NCI-H2171 treated with DMSO at 0.1 percent for 48 hours (cell line): Measurements from ENCODE around the gene ST7.
"Not testable (repeated sequence)": the region's sequence is repeated elsewhere in the genome, so short reads cannot be mapped to it uniquely, and the experiment has no call there.

Experiments used
- DNase-seq: peaks from one replicate; lab custom pipeline; 2025; lab: John Stamatoyannopoulos, UW

Gene ST7

GRCh38 chr7:116950889-116951351 is 2.4 kb upstream of the ST7 start:
- DNase-seq, result no peak

DNA sequence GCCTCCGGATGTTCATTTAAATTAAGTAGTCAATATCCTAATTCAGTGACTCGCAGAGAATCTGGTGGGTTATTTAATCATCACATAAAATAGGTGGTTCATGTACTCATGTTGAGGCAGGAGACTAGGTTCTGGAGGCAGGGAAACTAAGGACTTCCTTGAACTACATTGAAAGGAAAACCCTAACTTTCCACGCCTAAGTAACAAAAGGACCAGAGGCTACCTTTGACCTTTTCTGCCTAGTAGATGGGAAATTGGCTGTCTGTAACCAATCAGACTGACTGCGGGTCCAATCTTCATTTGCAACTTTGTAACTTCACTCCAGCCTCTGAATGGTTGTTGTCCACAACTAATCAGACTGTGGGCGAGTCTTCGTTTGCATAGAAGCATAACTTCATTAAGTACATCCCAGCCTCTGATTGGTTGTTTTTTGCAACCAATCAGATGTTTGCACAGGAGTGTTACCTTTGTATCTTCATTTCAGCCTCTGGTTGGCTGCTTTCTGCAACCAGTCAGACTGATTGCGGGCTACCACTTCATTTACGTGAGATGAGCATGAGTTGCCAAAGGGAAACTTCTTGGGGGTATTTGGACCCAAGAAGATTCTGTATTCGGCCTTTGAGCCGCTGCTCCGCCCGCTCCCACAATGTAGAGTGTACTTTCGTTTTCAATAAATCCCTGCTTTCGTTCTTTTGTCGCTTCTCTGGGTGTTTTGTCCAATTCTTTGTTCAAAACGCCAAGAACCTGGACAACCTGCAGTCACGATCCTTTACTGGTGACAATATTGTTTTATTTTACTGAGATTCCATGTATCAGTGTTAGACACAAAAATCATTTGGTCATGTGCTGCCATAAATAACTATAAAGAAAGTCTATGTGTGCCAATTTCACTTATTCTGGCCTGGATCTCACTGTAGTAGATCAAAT is 1.7 kb upstream of the ST7 start:
- no peak for DNase-seq

- DNase-seq, result peak; percentile 80
Measured at GRCh38 chr7:116952635-116953371, 498 bp upstream of the ST7 start.

DNA sequence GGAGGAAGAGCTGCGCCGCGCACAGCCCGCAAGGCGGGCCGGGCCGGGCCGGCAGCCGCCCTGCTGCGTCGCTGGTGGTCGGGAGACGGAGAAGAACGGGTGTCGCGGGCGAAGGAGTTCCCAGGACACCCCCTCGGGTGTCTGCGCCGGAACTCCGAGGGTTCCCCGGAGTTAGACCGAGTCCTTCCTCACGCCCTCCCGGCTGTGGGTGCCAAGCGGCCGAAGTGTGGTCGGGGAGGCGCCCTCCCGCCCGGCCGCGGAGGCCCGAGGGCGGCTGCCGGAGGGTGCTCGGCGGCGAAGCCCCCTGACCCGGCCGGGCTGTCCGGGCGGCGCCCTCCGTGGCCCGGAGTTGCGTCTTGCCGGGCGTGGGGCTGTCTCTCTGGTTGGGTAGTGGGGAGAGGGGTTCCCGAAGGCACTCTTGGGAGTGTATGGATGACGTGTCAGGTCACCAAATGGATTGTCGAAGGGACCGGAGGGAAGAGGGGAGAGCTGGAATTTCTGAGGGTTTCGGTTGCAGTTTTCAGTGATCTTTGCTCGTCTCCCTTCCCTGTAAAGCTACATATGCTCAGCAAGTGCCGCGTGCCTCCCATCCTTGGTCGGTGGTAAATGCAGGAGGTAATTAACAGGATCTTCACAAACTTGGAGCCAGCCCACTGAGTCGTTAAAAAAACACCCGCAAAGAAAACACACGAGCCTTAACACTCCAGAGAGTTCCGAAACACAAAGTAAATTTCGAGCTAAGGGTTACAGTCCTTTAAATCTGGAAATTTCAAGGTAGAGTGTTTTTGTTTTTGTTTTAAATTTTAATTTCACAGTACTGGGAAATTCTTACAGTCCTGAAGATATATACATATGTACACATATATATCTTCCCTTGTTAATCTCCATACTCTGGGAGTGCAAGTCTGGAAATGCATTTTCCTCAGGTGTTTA is 871 bp downstream of the ST7 start:
- DNase-seq, result peak; percentile 83

DNA sequence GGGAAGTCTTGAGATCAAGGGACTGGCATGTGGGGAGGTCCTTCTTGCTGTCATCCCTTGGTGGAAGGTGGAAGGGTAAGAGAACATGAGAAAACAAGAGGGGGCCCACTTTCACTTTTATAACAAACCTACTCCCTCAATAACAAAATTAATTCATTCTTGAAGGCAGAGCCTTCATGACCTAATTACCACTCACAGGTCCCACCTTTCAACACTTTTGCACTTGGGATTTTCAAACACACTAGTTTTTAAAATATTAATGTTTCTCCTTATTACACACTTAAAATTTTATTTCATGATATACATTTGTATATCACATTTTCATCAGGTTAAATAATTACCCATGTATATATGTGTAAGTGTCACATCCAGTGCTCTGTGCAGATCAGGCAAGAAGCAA is 2.0 kb downstream of the ST7 start:
- no peak for DNase-seq

DNA sequence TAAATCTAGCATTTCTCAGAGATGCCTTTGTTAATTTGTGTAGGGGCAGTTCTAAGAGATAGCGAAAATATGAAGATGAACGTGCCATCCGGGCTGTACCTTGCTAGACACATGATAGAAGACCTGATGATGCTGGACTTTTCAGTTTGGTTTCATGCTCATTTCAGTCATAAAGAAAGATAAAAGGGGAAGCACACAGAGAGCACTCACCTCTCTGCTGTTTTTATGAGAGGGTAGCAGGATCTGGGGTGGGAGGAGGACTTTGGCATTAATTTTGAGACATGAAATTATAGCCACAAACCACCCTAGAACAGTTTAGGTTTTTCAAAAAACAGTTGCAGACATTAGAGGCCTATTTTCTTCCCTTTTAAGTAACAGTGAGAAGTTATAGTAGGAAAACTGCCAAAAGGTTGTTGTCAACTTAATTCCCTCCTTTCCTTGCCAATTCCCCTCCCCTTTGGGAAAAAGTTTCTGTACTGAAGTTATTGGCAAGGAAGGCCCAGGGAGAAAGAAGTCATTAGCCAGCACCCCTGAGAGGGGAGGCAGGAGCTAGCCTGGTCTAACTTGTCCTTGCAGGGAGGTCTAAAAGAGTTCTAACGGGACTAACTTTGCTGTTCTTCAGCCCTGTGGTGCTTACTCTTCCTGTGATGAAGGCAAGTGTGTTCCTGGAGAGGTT is 2.6 kb downstream of the ST7 start:
- DNase-seq, result no peak

- no peak for DNase-seq
Measured at GRCh38 chr7:116956477-116956804, 3.1 kb downstream of the ST7 start.

DNA sequence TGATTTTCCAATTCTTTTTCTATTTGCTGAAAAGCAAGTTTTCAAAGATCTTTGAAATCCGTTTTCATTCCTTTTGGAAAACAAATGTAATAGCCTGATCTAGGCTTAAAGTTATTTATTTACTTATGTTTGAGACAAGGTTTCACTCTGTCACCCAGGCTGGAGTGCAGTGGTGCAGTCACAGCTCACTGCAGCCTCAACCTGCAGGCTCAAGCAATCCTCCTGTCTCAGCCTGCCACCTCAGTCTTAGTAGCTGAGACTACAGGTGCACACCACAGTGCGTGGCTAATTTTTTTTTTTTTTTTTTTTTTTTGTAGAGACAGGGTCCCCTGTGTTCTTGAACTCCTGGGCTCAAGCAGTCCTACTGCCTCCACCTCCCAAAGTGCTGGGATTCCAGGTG is 4.6 kb downstream of the ST7 start:
- DNase-seq, result peak; percentile 18

GRCh38 chr7:116961966-116962673 is 8.8 kb downstream of the ST7 start:
- DNase-seq, result not testable (repeated sequence)

- no peak for DNase-seq
Measured at GRCh38 chr7:116963234-116963633, 9.9 kb downstream of the ST7 start.

DNA sequence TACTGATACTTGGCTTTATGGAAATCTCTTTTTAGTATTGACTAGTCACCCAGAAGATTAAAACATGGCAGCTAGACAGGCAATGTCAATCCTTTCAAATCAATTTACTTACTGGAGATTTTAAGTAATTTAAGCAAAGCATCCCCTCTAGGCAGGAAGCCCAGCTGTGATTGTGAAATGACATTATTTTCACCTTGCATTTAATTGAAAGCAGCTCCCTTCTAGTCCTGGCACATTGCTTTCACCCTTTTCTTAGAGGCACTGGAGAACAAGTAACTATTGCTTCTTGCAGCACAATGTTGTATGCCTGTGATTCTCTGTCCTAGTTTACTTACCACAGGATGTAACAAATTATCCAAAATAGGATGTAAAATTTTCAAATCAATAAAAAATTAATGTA is 13.3 kb downstream of the ST7 start:
- no peak for DNase-seq

GRCh38 chr7:116967254-116967922 is 14.1 kb downstream of the ST7 start:
- DNase-seq, result no peak

DNA sequence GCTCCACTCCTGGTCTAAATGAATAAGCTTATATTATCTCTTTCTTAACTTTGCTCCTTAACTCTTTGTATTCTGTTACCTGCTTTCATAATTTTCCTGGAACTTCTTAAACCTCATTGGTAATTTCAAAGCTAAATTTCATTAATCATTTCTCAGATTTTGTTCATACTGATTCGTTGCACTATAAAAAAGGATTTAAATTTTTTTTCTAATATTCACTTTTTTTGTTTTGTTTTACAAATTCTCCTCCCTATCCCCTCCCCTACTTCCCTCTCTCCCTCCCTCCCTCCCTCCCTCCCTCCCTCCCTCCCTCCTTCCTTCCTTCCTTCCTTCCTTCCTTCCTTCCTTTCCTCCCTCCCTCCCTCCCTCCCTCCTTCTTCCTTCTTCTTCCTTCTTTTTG is 14.7 kb downstream of the ST7 start:
- DNase-seq, result no peak

DNA sequence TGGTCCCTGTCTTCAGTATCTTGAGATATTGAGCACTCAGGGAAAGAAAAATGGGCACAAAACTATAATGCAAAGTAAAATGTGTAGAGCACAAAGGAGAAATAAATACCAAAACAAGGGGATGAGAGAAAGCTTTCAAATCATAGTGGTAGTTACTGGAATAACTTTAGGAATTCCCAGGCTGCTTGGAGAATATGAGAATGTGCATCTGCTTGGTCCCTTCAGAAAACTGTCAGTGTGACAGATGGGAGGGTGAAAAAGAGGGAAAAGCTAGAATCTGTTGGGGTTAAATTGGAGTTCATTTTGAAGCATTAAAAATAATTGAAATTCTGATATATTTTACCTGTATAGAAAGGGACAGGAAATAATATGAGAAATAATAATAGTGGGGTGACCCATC is 15.3 kb downstream of the ST7 start:
- DNase-seq, result no peak

GRCh38 chr7:116969371-116969902 is 16.1 kb downstream of the ST7 start:
- no peak for DNase-seq

DNA sequence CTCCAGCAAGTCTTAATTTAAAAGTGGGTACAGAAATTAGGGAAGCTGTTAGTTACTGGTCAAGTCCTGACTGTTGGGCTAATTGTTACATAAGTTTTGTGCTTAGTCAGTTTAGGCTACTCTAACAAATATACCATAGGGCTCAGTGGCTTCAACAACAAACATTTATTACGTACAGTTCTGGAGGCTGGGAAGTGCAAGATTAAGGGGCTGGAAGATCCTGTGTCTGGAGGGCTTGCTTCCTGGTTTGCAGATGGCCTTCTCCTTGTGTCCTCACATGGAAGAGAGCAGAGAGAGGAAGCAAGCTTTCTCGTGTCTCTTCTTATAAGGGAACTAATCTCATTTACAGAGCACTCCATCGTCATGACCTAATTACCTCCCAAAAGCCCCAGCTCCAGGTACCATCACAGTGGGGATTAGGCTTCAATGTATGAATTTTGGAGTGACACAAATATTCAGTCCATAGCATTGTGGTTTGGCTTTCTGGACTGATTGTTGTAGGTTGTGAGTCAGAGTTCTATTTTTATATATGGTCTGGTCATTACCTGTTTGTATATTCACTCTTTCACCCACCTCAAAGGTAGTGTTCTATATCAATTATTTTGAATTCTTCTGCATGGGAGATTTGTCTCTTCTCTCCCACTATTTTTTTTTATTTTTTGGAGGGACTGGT is 17.1 kb downstream of the ST7 start:
- DNase-seq, result no peak

GRCh38 chr7:116971153-116971552 is 17.9 kb downstream of the ST7 start:
- DNase-seq, result not testable (repeated sequence)

- DNase-seq, result no peak
Measured at GRCh38 chr7:116971869-116972268, 18.6 kb downstream of the ST7 start.

DNA sequence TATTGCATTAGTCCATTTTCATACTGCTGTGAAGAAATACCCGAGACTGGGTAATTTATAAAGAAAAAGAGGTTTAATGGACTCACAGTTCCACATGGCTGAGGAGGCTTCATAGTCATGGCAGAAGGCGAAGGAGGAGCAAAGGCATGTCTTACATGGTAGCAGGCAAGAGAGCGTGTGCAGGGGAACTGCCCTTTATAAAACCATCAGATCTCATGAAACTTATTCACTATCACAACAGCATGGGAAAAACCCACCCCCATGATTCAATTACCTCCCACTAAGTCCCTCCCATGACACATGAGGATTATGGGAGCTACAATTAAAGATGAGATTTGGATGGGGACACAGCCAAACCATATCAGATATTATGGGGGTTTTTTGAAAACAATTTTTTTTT is 21.7 kb downstream of the ST7 start:
- not testable (repeated sequence) for DNase-seq

DNA sequence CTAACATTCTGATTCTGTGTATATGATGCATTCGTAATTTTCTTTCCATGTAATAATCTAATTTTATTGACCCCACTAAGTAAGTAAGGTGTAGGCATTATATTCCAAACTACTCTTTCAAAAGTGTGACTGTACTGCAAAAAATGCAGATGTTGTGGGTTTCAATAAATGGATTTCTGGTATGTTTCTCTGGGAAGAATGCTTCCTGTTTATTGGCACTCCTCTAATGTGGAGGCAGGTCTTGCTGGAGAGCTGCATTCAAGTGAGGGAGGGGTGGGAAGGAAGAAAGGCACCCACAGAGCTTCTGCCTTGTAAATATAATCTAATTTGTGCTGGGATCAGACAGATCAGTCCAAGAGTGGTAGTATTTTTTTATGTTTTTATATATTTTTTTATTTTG is 23.9 kb downstream of the ST7 start:
- no peak for DNase-seq
